ENCODE results near the gene MARCKS.

DNA sequence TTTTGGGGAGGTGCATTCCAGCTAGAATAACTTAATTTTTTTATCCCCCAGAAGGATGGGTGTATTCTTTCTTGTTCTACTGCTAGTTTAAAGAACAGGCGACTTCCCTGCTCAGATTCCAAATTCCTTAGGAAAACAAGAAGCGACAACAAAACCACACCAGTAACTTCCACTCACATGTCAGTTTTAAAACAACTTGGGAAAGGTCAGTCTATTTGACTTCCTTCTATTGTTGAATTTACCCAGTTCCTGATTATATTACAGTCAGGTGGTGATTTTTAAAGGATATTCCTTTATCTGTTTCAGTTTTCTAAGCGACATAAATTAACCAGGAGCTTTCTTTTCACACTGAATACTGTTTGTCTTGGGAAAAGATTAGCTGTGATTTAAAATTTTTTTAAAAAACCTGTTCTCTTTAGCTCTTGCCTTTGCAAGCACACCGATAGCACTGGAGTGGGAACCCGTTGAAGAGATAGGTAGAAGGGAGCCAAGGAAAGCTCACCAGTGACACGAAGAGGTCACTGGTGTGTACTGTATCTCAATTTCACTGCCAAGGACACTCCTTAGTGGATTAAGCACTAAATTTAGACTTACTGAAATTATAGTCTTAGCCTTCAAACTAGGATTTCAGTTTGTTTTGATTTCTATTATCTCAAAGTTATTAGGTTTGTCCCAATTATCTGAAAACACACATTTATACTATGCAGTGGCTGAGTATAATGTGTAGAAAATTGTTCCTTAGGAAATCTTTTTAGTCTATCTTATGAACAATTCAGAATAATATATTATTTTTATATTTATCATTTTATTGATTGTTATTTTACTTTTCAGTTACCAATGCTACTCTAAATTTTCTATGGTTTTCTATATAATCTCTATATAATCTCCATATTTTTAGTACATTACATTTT is 22.3 kb downstream of the MARCKS start:
- TF ChIP-seq, protein P1, sequence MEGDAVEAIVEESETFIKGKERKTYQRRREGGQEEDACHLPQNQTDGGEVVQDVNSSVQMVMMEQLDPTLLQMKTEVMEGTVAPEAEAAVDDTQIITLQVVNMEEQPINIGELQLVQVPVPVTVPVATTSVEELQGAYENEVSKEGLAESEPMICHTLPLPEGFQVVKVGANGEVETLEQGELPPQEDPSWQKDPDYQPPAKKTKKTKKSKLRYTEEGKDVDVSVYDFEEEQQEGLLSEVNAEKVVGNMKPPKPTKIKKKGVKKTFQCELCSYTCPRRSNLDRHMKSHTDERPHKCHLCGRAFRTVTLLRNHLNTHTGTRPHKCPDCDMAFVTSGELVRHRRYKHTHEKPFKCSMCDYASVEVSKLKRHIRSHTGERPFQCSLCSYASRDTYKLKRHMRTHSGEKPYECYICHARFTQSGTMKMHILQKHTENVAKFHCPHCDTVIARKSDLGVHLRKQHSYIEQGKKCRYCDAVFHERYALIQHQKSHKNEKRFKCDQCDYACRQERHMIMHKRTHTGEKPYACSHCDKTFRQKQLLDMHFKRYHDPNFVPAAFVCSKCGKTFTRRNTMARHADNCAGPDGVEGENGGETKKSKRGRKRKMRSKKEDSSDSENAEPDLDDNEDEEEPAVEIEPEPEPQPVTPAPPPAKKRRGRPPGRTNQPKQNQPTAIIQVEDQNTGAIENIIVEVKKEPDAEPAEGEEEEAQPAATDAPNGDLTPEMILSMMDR (IDR thresholded peaks at IDR 0.05; ENCODE audit: borderline replicate concordance, extremely low read depth, low read length, poor library complexity, severe bottlenecking), result peak; percentile 69
- no peak for TF ChIP-seq EZH2 (IDR thresholded peaks at IDR 0.05; ENCODE audit: borderline replicate concordance, low read depth, low read length, severe bottlenecking)

Data from DND-41 (cell line).